Stomach smooth muscle (tissue), 2 donors: ENCODE results near the gene PPP1R12B.
"Not testable (repeated sequence)": the region's sequence is repeated elsewhere in the genome, so short reads cannot be mapped to it uniquely, and the experiment has no call there.

ENCODE experiments used
- H3K27ac ChIP-seq: one replicate; pipeline ENCODE4 v1.7.0; 2013; ENCODE audit warnings: mild to moderate bottlenecking, low read length, inconsistent platforms
- H3K27me3 ChIP-seq, 2 donors: one replicate each; pipeline ENCODE4 v1.7.0; 2013; ENCODE audit warnings: low read length in 2 of 2; ENCODE audit not compliant: insufficient read depth in 2 of 2, control insufficient read depth in 1 of 2
- H3K36me3 ChIP-seq, 2 donors: one replicate each; pipeline ENCODE4 v1.7.0; 2013; ENCODE audit warnings: low read length in 2 of 2; ENCODE audit not compliant: control insufficient read depth in 2 of 2, insufficient read depth in 2 of 2
- H3K4me1 ChIP-seq: one replicate; pipeline ENCODE4 v1.7.0; 2013; ENCODE audit warnings: low read length; ENCODE audit not compliant: control insufficient read depth, insufficient read depth
- H3K4me3 ChIP-seq, 2 donors: one replicate each; pipeline ENCODE4 v1.7.0; 2013; ENCODE audit warnings: low read length in 2 of 2
- H3K9ac ChIP-seq, 2 donors: one replicate each; pipeline ENCODE4 v1.7.0; 2013; ENCODE audit warnings: low read length in 2 of 2, mild to moderate bottlenecking in 1 of 2
- H3K9me3 ChIP-seq, 2 donors: one replicate each; pipeline ENCODE4 v1.7.0; 2013; ENCODE audit warnings: low read length in 2 of 2; ENCODE audit not compliant: control insufficient read depth in 2 of 2
- donor health status: healthy.
- donor health status: Pancreatic carcinoma.

The PPP1R12B gene

DNA sequence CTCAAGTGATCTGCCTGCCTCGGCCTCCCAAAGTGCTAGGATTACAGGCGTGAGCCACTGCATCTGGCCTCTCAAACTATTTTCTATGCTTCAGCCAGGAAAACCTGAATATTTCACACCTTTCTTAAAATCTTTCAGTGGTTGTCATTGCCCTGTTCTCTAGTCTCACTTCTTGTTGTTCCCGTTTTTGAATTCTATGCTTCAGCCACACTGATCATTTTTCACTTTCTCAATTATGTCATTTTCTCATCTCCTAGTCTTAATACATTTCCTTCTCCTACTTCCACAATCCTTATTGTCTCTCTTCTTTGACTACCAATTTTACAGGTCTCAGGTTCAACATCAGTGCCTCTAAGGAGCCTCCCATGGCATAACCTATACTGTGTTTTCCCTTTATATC lies 26.7 kb downstream of the PPP1R12B start:
- H3K27ac ChIP-seq, H3K36me3 ChIP-seq, H3K9ac ChIP-seq, H3K9me3 ChIP-seq, H3K27me3 ChIP-seq, H3K4me1 ChIP-seq, H3K4me3 ChIP-seq: not testable (repeated sequence)

DNA sequence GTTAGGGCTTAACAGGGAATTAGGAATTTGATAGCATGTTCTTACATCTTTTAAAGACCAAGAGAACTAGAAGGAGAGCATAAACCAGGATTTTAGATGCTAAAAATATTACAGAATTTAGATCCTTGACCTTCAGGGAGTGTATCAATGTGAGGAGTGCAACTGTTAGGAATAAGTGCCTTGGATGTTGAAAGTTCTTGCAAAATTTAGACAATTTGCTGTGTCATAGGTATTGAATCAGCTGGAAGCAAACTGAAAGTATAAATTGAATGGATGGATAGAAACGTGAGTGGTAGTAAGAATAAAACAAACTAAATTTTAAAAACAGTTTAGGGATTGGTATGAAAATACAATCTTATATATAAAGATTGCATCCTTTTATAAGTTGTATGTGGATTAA lies 27.7 kb downstream of the PPP1R12B start:
- H3K36me3 ChIP-seq: no peaks in the 10 kb centered on the region
- no peaks in the 10 kb centered on the region for H3K9me3 ChIP-seq
- no peaks in the 10 kb centered on the region for H3K27me3 ChIP-seq
- no peak overlapping the region for H3K9ac ChIP-seq
- H3K4me3 ChIP-seq: no peak overlapping the region
- H3K27ac ChIP-seq: no peak overlapping the region
- no peaks in the 10 kb centered on the region for H3K4me1 ChIP-seq

GRCh38 chr1:202379884-202380529 lies 31.5 kb downstream of the PPP1R12B start:
- not testable (repeated sequence) for H3K27me3 ChIP-seq, H3K27ac ChIP-seq, H3K4me1 ChIP-seq

GRCh38 chr1:202380535-202380934 lies 32.0 kb downstream of the PPP1R12B start:
- H3K36me3 ChIP-seq, H3K4me1 ChIP-seq, H3K9ac ChIP-seq, H3K9me3 ChIP-seq, H3K27ac ChIP-seq, H3K4me3 ChIP-seq, H3K27me3 ChIP-seq: not testable (repeated sequence)

More at GRCh38 chr1:202379884-202380529, 31.5 kb downstream of the PPP1R12B start:
- H3K36me3 ChIP-seq, H3K4me3 ChIP-seq, H3K9ac ChIP-seq, H3K9me3 ChIP-seq: not testable (repeated sequence)

- not testable (repeated sequence) for H3K27ac ChIP-seq, H3K9me3 ChIP-seq, H3K4me3 ChIP-seq, H3K27me3 ChIP-seq, H3K4me1 ChIP-seq, H3K9ac ChIP-seq, H3K36me3 ChIP-seq
These were observed 33.4 kb downstream of the PPP1R12B start for GRCh38 chr1:202381867-202382266.

DNA sequence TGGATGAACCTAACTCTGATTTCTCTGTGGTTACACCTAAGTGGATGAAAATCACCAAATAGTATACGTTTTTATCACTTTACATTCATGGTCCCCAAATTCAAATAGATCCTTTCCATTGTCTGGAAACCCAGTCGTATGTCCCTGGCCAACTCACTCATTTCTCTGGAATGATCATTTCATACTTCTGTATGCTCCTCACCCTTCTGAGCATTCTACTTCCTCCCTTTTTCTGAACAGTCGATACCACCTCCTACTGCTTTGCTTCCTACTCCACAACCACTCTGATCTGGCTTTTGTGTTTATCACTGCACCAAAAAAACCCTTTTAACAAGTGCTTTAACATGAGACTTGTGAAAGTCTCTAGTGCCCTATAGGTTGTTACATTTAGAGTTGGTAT lies 47.3 kb downstream of the PPP1R12B start:
- not testable (repeated sequence) for H3K36me3 ChIP-seq, H3K9me3 ChIP-seq, H3K9ac ChIP-seq, H3K27me3 ChIP-seq, H3K4me1 ChIP-seq, H3K4me3 ChIP-seq, H3K27ac ChIP-seq

DNA sequence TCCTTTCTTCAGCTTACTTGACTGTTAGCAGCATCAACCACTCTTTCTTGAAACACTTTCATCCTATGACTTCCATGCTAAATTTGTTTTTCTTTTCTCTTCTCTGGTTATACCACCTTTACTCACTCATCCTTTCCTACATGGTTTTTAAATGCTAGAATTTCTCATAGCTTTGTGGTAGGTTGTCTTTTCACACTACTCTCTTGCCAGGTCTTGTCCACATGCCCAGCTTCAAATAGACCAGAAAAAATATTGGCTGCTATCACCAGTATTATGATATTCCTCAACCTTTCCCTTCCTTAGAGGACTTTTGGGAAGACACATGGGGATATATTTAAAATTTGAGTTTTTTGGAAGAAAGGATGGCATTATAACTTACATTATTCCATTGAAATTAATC lies 48.8 kb downstream of the PPP1R12B start:
- Histone ChIP-seq H3K27me3 (no peaks in the 10 kb centered on the region), H3K36me3 (no peaks in the 10 kb centered on the region), H3K4me1 (no peaks in the 10 kb centered on the region), H3K9ac (no peak overlapping the region), H3K4me3 (no peak overlapping the region), H3K27ac (no peak overlapping the region), H3K9me3 (no peaks in the 10 kb centered on the region)

- not testable (repeated sequence) for H3K4me1 ChIP-seq, H3K9ac ChIP-seq, H3K4me3 ChIP-seq, H3K36me3 ChIP-seq, H3K9me3 ChIP-seq, H3K27me3 ChIP-seq, H3K27ac ChIP-seq
These were observed 49.9 kb downstream of the PPP1R12B start for GRCh38 chr1:202398439-202398838.

DNA sequence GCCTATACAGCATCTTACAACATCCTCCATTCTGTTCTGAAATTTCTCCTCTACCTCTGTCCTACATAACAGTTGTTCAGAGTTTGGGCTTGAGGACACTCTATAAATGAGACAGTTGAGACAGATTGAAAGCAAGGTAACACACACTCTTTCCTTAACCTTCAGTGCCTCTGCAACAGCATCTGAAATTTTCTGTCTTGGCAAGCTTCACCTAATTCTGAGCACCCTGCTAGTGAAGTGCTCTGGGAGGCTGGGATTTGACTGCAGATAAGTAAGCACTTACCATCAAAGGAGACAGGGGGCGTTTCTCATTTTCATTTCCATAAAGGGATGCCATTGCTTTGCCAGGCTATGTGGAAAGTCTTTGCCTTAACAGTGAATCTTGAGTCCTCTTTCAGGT lies 53.3 kb downstream of the PPP1R12B start:
- H3K9ac ChIP-seq, H3K36me3 ChIP-seq, H3K4me1 ChIP-seq, H3K9me3 ChIP-seq, H3K4me3 ChIP-seq, H3K27ac ChIP-seq, H3K27me3 ChIP-seq: not testable (repeated sequence)

DNA sequence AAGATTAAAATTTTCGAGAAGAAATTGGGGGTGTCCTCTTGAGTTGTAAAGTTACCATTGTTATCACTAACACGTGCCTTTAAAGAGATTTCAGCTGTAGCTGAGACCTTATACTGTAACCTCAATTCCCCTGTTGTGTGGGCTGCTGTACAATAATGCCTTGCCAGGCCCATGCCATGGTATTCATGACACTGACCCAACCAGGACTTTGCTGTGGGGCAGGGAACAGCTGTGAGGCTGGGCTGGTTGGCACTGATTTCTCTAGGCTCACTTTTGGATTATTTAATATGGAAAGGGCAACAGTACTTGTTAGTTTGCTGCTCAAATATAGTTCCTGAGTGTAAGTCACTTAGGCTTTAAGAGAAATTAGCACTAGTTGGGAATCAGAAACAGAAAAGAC lies 54.9 kb downstream of the PPP1R12B start:
- not testable (repeated sequence) for H3K4me1 ChIP-seq, H3K9me3 ChIP-seq, H3K27me3 ChIP-seq, H3K36me3 ChIP-seq, H3K4me3 ChIP-seq, H3K9ac ChIP-seq, H3K27ac ChIP-seq

GRCh38 chr1:202405928-202406327 lies 57.4 kb downstream of the PPP1R12B start:
- no peaks in the 10 kb centered on the region for H3K27me3 ChIP-seq
- H3K4me3 ChIP-seq: no peak overlapping the region
- H3K9me3 ChIP-seq: no peaks in the 10 kb centered on the region
- no peak overlapping the region for H3K9ac ChIP-seq
- H3K27ac ChIP-seq: no peak overlapping the region
- H3K4me1 ChIP-seq: peaks cover 8% of the 10 kb centered on the region
- H3K36me3 ChIP-seq: no peaks in the 10 kb centered on the region
